A673 (cell line): ENCODE data around the gene FBXO41. TPM values are rescaled to one million over a fixed set of nuclear protein-coding genes. Genes with fewer than 3 reads are reported as not detected.

Experiments
- BruUV-seq: library from RNA; stranded (reverse); fragments of 400-500 nt; replicated peaks from 2 replicates; lab custom pipeline; 2021; lab: Mats Ljungman, UMichigan
- CTCF ChIA-PET: fragments of 300-600 bp; sonication (Branson Sonifier 250); formaldehyde crosslinking; loops from one replicate; lab custom pipeline; 2022; ENCODE audit warnings: antibody characterized with exemption; lab: Charles Lee
- POLR2A ChIA-PET: fragments of 300-600 bp; sonication (Branson Sonifier 250); formaldehyde crosslinking; loops from one replicate; lab custom pipeline; 2022; ENCODE audit warnings: antibody characterized with exemption; ENCODE audit not compliant: low non-redundant PET; lab: Charles Lee
- DNase-seq: peaks from one replicate; pipeline ENCODE4 v3.0.0-alpha.2; 2015; ENCODE audit warnings: low spot score
- H3K27ac ChIP-seq: fragments of 200-600 bp; sonication (generic); 2 replicates; pipeline ENCODE4 v1.5.1; 2016; ENCODE audit warnings: mixed run types, low read depth, mild to moderate bottlenecking, mixed read lengths, antibody characterized with exemption, low read length; ENCODE audit not compliant: poor library complexity, severe bottlenecking
- H3K27me3 ChIP-seq: fragments of 200-600 bp; sonication (generic); replicated peaks from 2 replicates; pipeline ENCODE4 v1.6.1; 2017; ENCODE audit warnings: mixed run types, low read depth, mild to moderate bottlenecking, mixed read lengths, antibody characterized with exemption, low read length; ENCODE audit not compliant: insufficient read depth, poor library complexity
- H3K36me3 ChIP-seq: fragments of 200-600 bp; sonication (generic); 2 replicates; pipeline ENCODE4 v1.6.1; 2016; ENCODE audit warnings: mixed run types, mild to moderate bottlenecking, mixed read lengths, antibody characterized with exemption, low read length; ENCODE audit not compliant: insufficient read depth, poor library complexity, severe bottlenecking
- H3K4me1 ChIP-seq: fragments of 200-600 bp; sonication (generic); 2 replicates; pipeline ENCODE4 v1.6.1; 2017; ENCODE audit warnings: mixed run types, mild to moderate bottlenecking, mixed read lengths, antibody characterized with exemption, low read length; ENCODE audit not compliant: insufficient read depth, poor library complexity, severe bottlenecking
- H3K4me3 ChIP-seq: fragments of 200-600 bp; sonication (generic); 2 replicates; pipeline ENCODE4 v1.5.1; 2016; ENCODE audit warnings: low read depth, mixed run types, mild to moderate bottlenecking, mixed read lengths, low read length; ENCODE audit not compliant: poor library complexity, severe bottlenecking
- H3K9me3 ChIP-seq: fragments of 200-600 bp; sonication (generic); 2 replicates; pipeline ENCODE4 v1.6.1; 2016; ENCODE audit warnings: mixed run types, low read depth, mild to moderate bottlenecking, mixed read lengths, antibody characterized with exemption, low read length; ENCODE audit not compliant: poor library complexity, severe bottlenecking
- EZH2 ChIP-seq: fragments of 200-600 bp; sonication (generic); IDR thresholded peaks from 2 replicates; pipeline ENCODE4 v1.6.1; 2017; ENCODE audit warnings: borderline replicate concordance, low read depth, mild to moderate bottlenecking, mixed read lengths, antibody characterized with exemption, low read length; ENCODE audit not compliant: poor library complexity, severe bottlenecking
- intact Hi-C: fragments of 100-400 bp; cut with micrococcal nuclease; formaldehyde crosslinking; loops from one replicate; pipeline ENCODE4 v1.10.0; 2022; ENCODE audit not compliant: unreplicated experiment
- total RNA-seq: library from RNA; stranded (reverse); gene quantifications from 2 replicates; pipeline ENCODE4 v1.2.3, GENCODE V29; 2021
- TF ChIP-seq, protein P1 (sequence below): fragments of 300-800, 200-600 bp; sonication (generic); conservative IDR thresholded peaks from 2 replicates; pipeline ENCODE4 v1.5.1; 2017; ENCODE audit warnings: low read depth, mild to moderate bottlenecking, antibody characterized with exemption, low read length, moderate library complexity, mixed read lengths

FBXO41 gene
- total RNA-seq, 1 experiment from 2014 or later = 8.6 TPM

DNA sequence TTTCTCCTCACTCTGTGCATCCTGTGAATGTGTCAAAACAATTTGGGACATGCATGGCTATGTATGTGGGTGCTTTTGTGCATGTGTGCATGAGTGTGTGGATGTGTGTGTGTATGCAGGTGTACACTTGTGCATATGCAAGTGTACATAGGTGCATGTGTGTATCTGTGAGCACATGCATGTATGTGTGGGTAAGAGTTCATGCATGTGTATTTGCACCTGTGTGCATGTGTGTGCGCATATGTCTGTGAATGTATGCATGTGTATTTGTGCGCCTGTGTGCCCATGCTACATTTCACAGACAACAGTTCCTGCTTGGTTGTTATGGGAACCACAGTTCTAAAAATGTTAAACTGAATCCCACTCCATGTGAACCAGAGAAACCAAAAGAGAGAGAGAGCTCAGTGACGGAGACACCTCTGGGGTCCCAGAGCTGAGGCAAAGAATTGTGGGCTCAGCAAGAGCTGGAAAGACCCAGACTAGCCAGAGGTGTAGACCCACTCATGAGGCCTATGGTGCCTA lies 1.9 kb upstream of the FBXO41 start:
- Histone ChIP-seq H3K27me3 (peaks cover 12% of the 10 kb centered on the region), H3K36me3 (no peaks in the 10 kb centered on the region), H3K27ac (no peak overlapping the region), H3K4me3 (no peak overlapping the region), H3K4me1 (no peaks in the 10 kb centered on the region), H3K9me3 (no peaks in the 10 kb centered on the region)
- ChIA-PET POLR2A (no interaction called here), CTCF (no interaction called here)
- no peak for DNase-seq
- intact Hi-C loops = no loop called here
- TF ChIP-seq EZH2 = no peak
- TF ChIP-seq, protein P1, sequence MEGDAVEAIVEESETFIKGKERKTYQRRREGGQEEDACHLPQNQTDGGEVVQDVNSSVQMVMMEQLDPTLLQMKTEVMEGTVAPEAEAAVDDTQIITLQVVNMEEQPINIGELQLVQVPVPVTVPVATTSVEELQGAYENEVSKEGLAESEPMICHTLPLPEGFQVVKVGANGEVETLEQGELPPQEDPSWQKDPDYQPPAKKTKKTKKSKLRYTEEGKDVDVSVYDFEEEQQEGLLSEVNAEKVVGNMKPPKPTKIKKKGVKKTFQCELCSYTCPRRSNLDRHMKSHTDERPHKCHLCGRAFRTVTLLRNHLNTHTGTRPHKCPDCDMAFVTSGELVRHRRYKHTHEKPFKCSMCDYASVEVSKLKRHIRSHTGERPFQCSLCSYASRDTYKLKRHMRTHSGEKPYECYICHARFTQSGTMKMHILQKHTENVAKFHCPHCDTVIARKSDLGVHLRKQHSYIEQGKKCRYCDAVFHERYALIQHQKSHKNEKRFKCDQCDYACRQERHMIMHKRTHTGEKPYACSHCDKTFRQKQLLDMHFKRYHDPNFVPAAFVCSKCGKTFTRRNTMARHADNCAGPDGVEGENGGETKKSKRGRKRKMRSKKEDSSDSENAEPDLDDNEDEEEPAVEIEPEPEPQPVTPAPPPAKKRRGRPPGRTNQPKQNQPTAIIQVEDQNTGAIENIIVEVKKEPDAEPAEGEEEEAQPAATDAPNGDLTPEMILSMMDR = no peak
- no TSS peak for BruUV-seq

DNA sequence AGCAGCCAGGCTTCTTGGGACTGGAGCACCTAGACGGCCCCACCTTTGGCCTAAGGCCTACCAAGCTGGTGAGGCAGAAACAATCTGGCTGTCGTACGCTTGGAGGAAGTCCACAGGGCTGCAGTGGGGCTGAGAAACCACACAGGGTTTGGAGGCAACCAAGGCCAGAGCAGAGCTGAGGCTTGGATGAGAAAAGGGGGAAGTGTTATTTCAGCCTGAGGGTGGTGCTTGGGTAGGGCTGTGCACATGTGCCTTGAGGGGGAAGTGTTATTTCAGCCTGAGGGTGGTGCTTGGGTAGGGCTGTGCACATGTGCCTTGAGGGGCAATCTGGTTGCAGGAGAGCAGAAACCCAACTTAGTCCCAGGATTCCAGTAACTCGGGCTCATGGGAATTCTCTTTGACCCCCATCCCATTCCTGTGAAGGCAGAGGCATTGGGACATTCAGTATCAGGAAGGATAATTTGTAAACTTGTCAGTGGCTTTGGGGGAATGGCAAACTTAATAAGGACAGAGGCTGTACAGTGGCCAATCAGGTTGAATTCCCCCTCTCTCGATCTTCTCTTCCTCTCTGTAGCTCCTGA lies 971 bp upstream of the FBXO41 start:
- BruUV-seq = no TSS peak
- intact Hi-C loops = no loop called here
- Histone ChIP-seq H3K4me3 (peak overlapping the region; percentile 78), H3K36me3 (no peaks in the 10 kb centered on the region), H3K9me3 (no peaks in the 10 kb centered on the region), H3K27ac (no peak overlapping the region), H3K4me1 (no peaks in the 10 kb centered on the region), H3K27me3 (peaks cover 3% of the 10 kb centered on the region)
- TF ChIP-seq, protein P1 = no peak
- no peak for TF ChIP-seq EZH2
- ChIA-PET CTCF (no interaction called here), POLR2A (no interaction called here)
- DNase-seq = no peak

- H3K27ac ChIP-seq = peak overlapping the region; percentile 66
- intact Hi-C loops = no loop called here
These were observed 558 bp downstream of the FBXO41 start for GRCh38 chr2:73283545-73284295.

More at GRCh38 chr2:73283545-73284295, 558 bp downstream of the FBXO41 start:
- no TSS peak for BruUV-seq
- H3K27me3 ChIP-seq = peaks cover 3% of the 10 kb centered on the region
- no peaks in the 10 kb centered on the region for H3K4me1 ChIP-seq
- H3K9me3 ChIP-seq = no peaks in the 10 kb centered on the region
- POLR2A ChIA-PET = no interaction called here
- no peak for TF ChIP-seq EZH2
- TF ChIP-seq, protein P1 = no peak
- no peaks in the 10 kb centered on the region for H3K36me3 ChIP-seq
- CTCF ChIA-PET = interaction anchor here (1.0 kb wide), 1 partner anchor 71 kb away, joined by 3 read pairs; no protein-coding TSS in a partner anchor
- peak overlapping the region; percentile 78 for H3K4me3 ChIP-seq
- DNase-seq = peak; percentile 16
